HCT116 (cell line): ENCODE data around the gene CFAP97D1. TPM values are rescaled to one million over a fixed set of nuclear protein-coding genes. Genes with fewer than 3 reads are reported as not detected.

Experiments used
- ATAC-seq: fragments of 200-7000 bp; cut with Tn5 transposase; 2 replicates; pipeline ENCODE4 v1.9.1; 2020; ENCODE audit warnings: mild to moderate bottlenecking, moderate library complexity
- BruUV-seq: library from RNA; stranded (reverse); fragments of 400-500 nt; replicated peaks from 2 replicates; lab custom pipeline; 2021; lab: Mats Ljungman, UMichigan
- CTCF ChIA-PET: fragments of 300-600 bp; sonication (Branson Sonifier 250); formaldehyde crosslinking; loops from one replicate; lab custom pipeline; 2021; ENCODE audit warnings: antibody characterized with exemption; lab: Charles Lee
- POLR2A ChIA-PET: fragments of 300-600, 350-600 bp; sonication (Branson Sonifier 250); formaldehyde crosslinking; loops from one replicate; lab custom pipeline; 2021; ENCODE audit warnings: antibody characterized with exemption; lab: Charles Lee
- RAD21 ChIA-PET, 2 experiments: fragments of 300-600 bp; sonication (Branson Sonifier 250); formaldehyde crosslinking; loops; one replicate each; lab custom pipeline; 2023; ENCODE audit warnings: low total read pairs in 2 of 2; ENCODE audit not compliant: uncharacterized antibody in 2 of 2, unreplicated experiment in 2 of 2, low non-redundant PET in 1 of 2; lab: Charles Lee
- DNase-seq: peaks from one replicate; pipeline ENCODE4 v3.0.0-alpha.2; 2010; ENCODE audit warnings: low read depth, low spot score
- H2AFZ ChIP-seq: fragments of 200-600 bp; shearing (Covaris generic), sonication (generic); 2 replicates; pipeline ENCODE4 v1.6.1; 2017; ENCODE audit warnings: low read depth, mixed run types, mixed read lengths, antibody characterized with exemption, low read length; ENCODE audit not compliant: poor library complexity, severe bottlenecking
- H3K27ac ChIP-seq: 2 replicates; pipeline ENCODE4 v1.5.1; 2012; ENCODE audit warnings: low read depth, low read length
- H3K27me3 ChIP-seq: fragments of 200-600 bp; sonication (generic); 2 replicates; pipeline ENCODE4 v1.6.1; 2016; ENCODE audit warnings: mixed run types, low read length, mixed read lengths; ENCODE audit not compliant: insufficient read depth
- H3K36me3 ChIP-seq, 2 experiments: fragments of 200-500 bp in 1 of 2; fragments of 200-600 bp in 1 of 2; sonication (Bioruptor generic) in 1 of 2; sonication (generic) in 1 of 2; 2 replicates each; pipeline versions ENCODE4 v1.5.1 to v1.6.1; 2014 to 2016; ENCODE audit warnings: low read length in 2 of 2, inconsistent platforms in 1 of 2, mixed read lengths in 1 of 2, mixed run types in 1 of 2; ENCODE audit not compliant: insufficient read depth in 2 of 2, control insufficient read depth in 1 of 2
- H3K4me1 ChIP-seq, 2 experiments: fragments of 200-600 bp in 1 of 2; sonication (generic) in 1 of 2; 2 replicates each; pipeline versions ENCODE4 v1.5.1 to v1.6.1; 2012 to 2017; ENCODE audit warnings: low read length in 2 of 2, inconsistent platforms in 1 of 2, mild to moderate bottlenecking in 1 of 2, mixed read lengths in 1 of 2, mixed run types in 1 of 2, moderate library complexity in 1 of 2; ENCODE audit not compliant: insufficient read depth in 2 of 2, control insufficient read depth in 1 of 2
- H3K4me2 ChIP-seq: fragments of 200-600 bp; sonication (generic); 2 replicates; pipeline ENCODE4 v1.6.1; 2017; ENCODE audit warnings: mixed run types, low read length, mixed read lengths
- H3K4me3 ChIP-seq, 2 experiments: fragments of 200-600 bp in 1 of 2; sonication (generic) in 1 of 2; replicated peaks in 1 of 2; 2 replicates each; pipeline ENCODE4 v1.5.1; 2011 to 2016; ENCODE audit warnings: low read length in 2 of 2, control low read depth in 1 of 2, low read depth in 1 of 2, mild to moderate bottlenecking in 1 of 2, mixed read lengths in 1 of 2, mixed run types in 1 of 2
- H3K79me2 ChIP-seq: fragments of 200-600 bp; sonication (generic); 2 replicates; pipeline ENCODE4 v1.6.1; 2017; ENCODE audit warnings: mild to moderate bottlenecking, mixed run types, low read length, moderate library complexity, mixed read lengths; ENCODE audit not compliant: insufficient read depth
- H3K9ac ChIP-seq: fragments of 200-600 bp; sonication (generic); 2 replicates; pipeline ENCODE4 v1.6.1; 2016; ENCODE audit warnings: low read length, mixed read lengths
- H3K9me2 ChIP-seq: fragments of 200-600 bp; sonication (generic), shearing (Covaris generic); 2 replicates; pipeline ENCODE4 v1.6.1; 2017; ENCODE audit warnings: mixed run types, mild to moderate bottlenecking, moderate library complexity; ENCODE audit not compliant: insufficient read depth
- H3K9me3 ChIP-seq, 2 experiments: fragments of 200-500 bp in 1 of 2; fragments of 200-600 bp in 1 of 2; sonication (Bioruptor generic) in 1 of 2; sonication (generic) in 1 of 2; 2 replicates each; pipeline ENCODE4 v1.6.1; 2014 to 2017; ENCODE audit warnings: low read length in 2 of 2, mixed read lengths in 2 of 2, inconsistent platforms in 1 of 2, low read depth in 1 of 2, mild to moderate bottlenecking in 1 of 2, mixed run types in 1 of 2, moderate library complexity in 1 of 2; ENCODE audit not compliant: control insufficient read depth in 1 of 2, insufficient read depth in 1 of 2
- H4K20me1 ChIP-seq: fragments of 200-600 bp; sonication (generic), shearing (Covaris generic); 2 replicates; pipeline ENCODE4 v1.6.1; 2017; ENCODE audit warnings: mixed run types, mild to moderate bottlenecking, moderate library complexity; ENCODE audit not compliant: insufficient read depth
- CTCF ChIP-seq, 3 experiments: fragments of 200-600 bp in 1 of 3; sonication (generic) in 1 of 3; IDR thresholded peaks in 2 of 3; conservative IDR thresholded peaks in 1 of 3; 2 replicates each; pipeline ENCODE4 v1.5.1; 2012 to 2017; ENCODE audit warnings: low read depth in 2 of 3, low read length in 2 of 3, antibody characterized with exemption in 1 of 3, borderline replicate concordance in 1 of 3, control low read depth in 1 of 3, mild to moderate bottlenecking in 1 of 3, mixed read lengths in 1 of 3, mixed run types in 1 of 3, moderate library complexity in 1 of 3; ENCODE audit not compliant: insufficient read depth in 1 of 3
- EGR1 ChIP-seq: IDR thresholded peaks from 2 replicates; pipeline ENCODE4 v1.6.1; 2012; ENCODE audit warnings: low read depth
- RAD21 ChIP-seq: IDR thresholded peaks from 2 replicates; pipeline ENCODE4 v1.6.1; 2012; ENCODE audit warnings: low read depth, mild to moderate bottlenecking
- SIN3A ChIP-seq: IDR thresholded peaks from 2 replicates; pipeline ENCODE4 v1.6.1; 2012; ENCODE audit warnings: low read depth
- SP1 ChIP-seq: IDR thresholded peaks from 2 replicates; pipeline ENCODE4 v1.6.1; 2012; ENCODE audit warnings: low read depth
- TCF7L2 ChIP-seq: IDR thresholded peaks from 2 replicates; pipeline ENCODE4 v1.7.0; 2011; ENCODE audit warnings: borderline replicate concordance, inconsistent platforms; ENCODE audit not compliant: insufficient read depth, insufficient read length; ENCODE audit errors: extremely low read depth
- ZFX ChIP-seq: fragments of 450-650 bp; IDR thresholded peaks from 2 replicates; pipeline ENCODE4 v1.6.1; 2017
- intact Hi-C: fragments of 100-400 bp; cut with micrococcal nuclease; formaldehyde crosslinking; loops from 2 replicates; pipeline ENCODE4 v1.10.0; 2022
- total RNA-seq: library from RNA; stranded (reverse); gene quantifications from one replicate; pipeline ENCODE4 v1.2.1, GENCODE V29; 2021; ENCODE audit not compliant: unreplicated experiment

Gene CFAP97D1
- total RNA-seq, 1 experiment from 2014 or later = 0.15 TPM

- no peak overlapping the region for H2AFZ ChIP-seq
- H3K4me1 ChIP-seq = no peaks in the 10 kb centered on the region
- H3K9ac ChIP-seq = no peak overlapping the region
- H3K27ac ChIP-seq = no peak overlapping the region
- ChIA-PET CTCF (no interaction called here), RAD21 (no interaction called here), POLR2A (interaction anchor here (0.6 kb wide), 1 partner anchor 374 kb away, joined by 3 read pairs; the partner anchor contains the start of gene ATXN7L3)
- no peaks in the 10 kb centered on the region for H3K79me2 ChIP-seq
- no peak overlapping the region for H3K4me2 ChIP-seq
- no TSS peak for BruUV-seq
- peaks cover 2 to 27% of the 10 kb centered on the region in 2 experiments; a peak in 3 of 4 replicates for H3K36me3 ChIP-seq
- H4K20me1 ChIP-seq = no peaks in the 10 kb centered on the region
- no peak overlapping the region for H3K4me3 ChIP-seq
- ATAC-seq (no peak), DNase-seq (no peak)
- TF ChIP-seq SP1 (no peak), TCF7L2 (no peak), RAD21 (no peak), ZFX (no peak), SIN3A (no peak), CTCF (IDR thresholded peaks at IDR 0.05 in 2 of 3, conservative IDR thresholded peaks at IDR 0.05 in 1 of 3; ENCODE audit: borderline replicate concordance in 1 of 3, insufficient read depth in 1 of 3, low read depth in 2 of 3, low read length in 2 of 3) (no peak)
- intact Hi-C loops = no loop called here
- no peaks in the 10 kb centered on the region for H3K27me3 ChIP-seq
- H3K9me2 ChIP-seq = no peaks in the 10 kb centered on the region
- no peaks in the 10 kb centered on the region for H3K9me3 ChIP-seq
Observed at GRCh38 chr17:43825567-43825966, 45.3 kb downstream of the CFAP97D1 start.

GRCh38 chr17:43826206-43826605, 46.0 kb downstream of the CFAP97D1 start:
- ATAC-seq = no peak
- no peak overlapping the region for H2AFZ ChIP-seq
- no peaks in the 10 kb centered on the region for H4K20me1 ChIP-seq
- H3K36me3 ChIP-seq = peaks cover 2 to 31% of the 10 kb centered on the region in 2 experiments; a peak in 3 of 4 replicates
- H3K9me3 ChIP-seq = no peaks in the 10 kb centered on the region
- no peak overlapping the region for H3K4me3 ChIP-seq
- TF ChIP-seq SIN3A (no peak), EGR1 (no peak)
- intact Hi-C loops = no loop called here
- ChIA-PET RAD21 (no interaction called here), POLR2A (interaction anchor here (0.6 kb wide), 1 partner anchor 374 kb away, joined by 3 read pairs; the partner anchor contains the start of gene ATXN7L3), CTCF (no interaction called here)
- H3K79me2 ChIP-seq = no peaks in the 10 kb centered on the region; the same call in 1 of the 2 replicates
- H3K27ac ChIP-seq = no peak overlapping the region
- no peaks in the 10 kb centered on the region for H3K27me3 ChIP-seq
- H3K9ac ChIP-seq = no peak overlapping the region
- no peaks in the 10 kb centered on the region for H3K9me2 ChIP-seq
- no peak overlapping the region for H3K4me2 ChIP-seq
- BruUV-seq = no TSS peak
- H3K4me1 ChIP-seq = no peaks in the 10 kb centered on the region
- DNase-seq = no peak
